HG03520 (cell line): Measurements from ENCODE around the gene VIP.
"Not testable (repeated sequence)": the region's sequence is repeated elsewhere in the genome, so short reads cannot be mapped to it uniquely, and the experiment has no call there.

Experiments
- ATAC-seq: cut with Tn5 transposase; IDR thresholded peaks from one replicate; pipeline ENCODE4 v1.9.1; 2021; ENCODE audit warnings: mild to moderate bottlenecking, moderate library complexity; ENCODE audit not compliant: unreplicated experiment

The VIP gene

DNA sequence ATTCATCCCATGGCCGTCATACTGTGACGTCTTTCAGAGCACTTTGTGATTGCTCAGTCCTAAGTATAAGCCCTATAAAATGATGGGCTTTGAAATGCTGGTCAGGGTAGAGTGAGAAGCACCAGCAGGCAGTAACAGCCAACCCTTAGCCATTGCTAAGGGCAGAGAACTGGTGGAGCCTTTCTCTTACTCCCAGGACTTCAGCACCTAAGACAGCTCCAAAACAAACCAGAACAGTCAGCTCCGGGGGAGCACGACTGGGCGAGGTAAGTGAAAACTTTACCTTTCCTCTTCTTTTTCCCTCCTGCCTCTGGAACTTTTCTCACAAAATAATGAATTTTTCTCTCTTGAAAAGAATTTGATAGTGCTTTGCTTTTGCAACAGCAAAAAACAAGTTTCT, at the start of gene VIP:
Gene VIP, plus strand, starts transcription at position 104 of the 400 bp plus-strand sequence. CDS start 1,381 bp downstream, outside the sequence.
- ATAC-seq = no peak

- no peak for ATAC-seq
Observed at GRCh38 chr6:152701081-152701862, 49.3 kb upstream of the VIP start.

- no peak for ATAC-seq
Observed at GRCh38 chr6:152701863-152702401, 48.7 kb upstream of the VIP start.

GRCh38 chr6:152703750-152704149, 46.8 kb upstream of the VIP start:
- not testable (repeated sequence) for ATAC-seq

- no peak for ATAC-seq
Observed at GRCh38 chr6:152705327-152705726, 45.3 kb upstream of the VIP start.

DNA sequence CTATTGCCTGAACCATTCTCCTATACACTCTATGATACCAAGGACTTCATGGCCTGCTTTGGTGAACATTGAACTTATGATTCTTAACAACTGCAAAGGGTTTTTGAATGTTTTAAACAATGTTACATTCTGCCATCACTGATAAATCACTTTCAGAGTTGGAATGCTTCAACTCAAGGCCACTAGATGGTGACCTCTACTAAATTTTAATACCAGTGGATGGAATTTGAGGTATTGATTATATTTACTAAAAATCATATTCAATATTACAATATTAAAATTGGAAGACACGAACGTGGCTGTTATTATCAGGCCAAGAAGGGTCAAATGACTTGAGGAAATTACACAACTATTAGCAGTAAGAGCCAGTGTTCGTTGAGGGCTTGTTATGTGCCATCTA, 34.3 kb upstream of the VIP start:
- no peak for ATAC-seq

- ATAC-seq = no peak
Observed at GRCh38 chr6:152720974-152721373, 29.6 kb upstream of the VIP start.

DNA sequence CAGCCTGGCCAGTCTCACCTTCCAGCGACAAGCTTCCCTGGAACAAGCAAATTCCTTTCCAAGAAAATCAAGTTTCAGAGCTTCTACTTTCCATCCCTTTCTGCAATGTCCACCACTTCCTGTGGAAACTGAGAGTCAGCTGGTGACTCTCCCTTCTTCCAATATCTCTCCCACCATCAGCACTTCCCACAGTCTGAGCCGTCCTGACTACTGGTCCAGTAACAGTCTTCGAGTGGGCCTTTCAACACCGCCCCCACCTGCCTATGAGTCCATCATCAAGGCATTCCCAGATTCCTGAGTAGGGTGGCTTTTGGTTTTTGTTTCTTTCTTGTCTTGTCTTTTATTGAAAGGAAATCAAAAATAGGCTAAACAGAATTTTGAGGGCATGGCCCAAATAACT, 28.6 kb upstream of the VIP start:
- no peak for ATAC-seq

DNA sequence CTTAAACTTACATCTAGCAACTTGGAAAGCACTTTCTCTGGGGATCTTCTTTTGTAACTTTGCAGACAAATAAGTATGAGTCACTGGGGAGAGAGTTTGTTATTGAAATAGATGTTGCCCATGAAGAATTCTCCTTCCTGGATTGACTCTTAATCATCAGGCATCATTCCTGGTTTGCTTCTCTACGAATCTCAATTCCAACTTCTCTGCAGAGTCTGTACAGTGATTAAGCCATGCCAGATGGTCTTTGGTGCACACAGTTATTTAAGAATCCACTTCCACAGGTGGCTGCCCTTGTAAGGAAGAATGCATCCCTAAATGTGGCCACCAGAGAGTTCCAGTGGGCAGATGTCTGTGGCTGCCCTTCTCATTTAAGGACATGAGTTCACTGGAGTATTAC, 27.2 kb upstream of the VIP start:
- ATAC-seq = no peak

- ATAC-seq = no peak
Observed at GRCh38 chr6:152726313-152726712, 24.3 kb upstream of the VIP start.

GRCh38 chr6:152727507-152727906, 23.1 kb upstream of the VIP start:
- ATAC-seq = no peak

GRCh38 chr6:152734630-152735029, 16.0 kb upstream of the VIP start:
- no peak for ATAC-seq

DNA sequence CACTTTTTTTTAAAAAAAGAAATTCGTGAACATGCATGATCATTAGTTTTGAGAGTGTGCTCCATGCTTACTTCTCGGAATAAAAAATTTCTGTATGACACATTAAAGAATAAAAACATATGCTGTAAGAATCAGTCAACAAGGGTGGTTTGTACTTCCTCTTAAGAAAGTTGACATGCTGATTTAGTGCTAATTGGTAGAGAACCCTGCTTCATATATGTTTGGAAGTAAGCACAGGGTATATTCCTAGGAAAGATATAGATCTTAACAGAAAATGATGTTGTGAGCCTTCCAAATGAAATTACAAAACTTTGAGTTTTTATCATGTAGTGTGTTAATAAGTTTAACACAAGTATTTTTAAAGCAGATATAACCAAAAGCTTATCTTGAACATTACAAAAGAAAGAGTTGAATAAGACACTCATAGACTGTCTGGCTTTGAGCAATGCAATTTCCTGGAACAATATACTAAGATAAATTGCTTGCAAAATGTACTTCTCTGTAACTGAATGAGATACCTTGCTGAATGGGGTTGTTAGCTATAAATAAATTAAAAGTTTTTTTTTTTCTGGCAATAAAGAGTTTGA, 13.8 kb upstream of the VIP start:
- ATAC-seq = no peak

DNA sequence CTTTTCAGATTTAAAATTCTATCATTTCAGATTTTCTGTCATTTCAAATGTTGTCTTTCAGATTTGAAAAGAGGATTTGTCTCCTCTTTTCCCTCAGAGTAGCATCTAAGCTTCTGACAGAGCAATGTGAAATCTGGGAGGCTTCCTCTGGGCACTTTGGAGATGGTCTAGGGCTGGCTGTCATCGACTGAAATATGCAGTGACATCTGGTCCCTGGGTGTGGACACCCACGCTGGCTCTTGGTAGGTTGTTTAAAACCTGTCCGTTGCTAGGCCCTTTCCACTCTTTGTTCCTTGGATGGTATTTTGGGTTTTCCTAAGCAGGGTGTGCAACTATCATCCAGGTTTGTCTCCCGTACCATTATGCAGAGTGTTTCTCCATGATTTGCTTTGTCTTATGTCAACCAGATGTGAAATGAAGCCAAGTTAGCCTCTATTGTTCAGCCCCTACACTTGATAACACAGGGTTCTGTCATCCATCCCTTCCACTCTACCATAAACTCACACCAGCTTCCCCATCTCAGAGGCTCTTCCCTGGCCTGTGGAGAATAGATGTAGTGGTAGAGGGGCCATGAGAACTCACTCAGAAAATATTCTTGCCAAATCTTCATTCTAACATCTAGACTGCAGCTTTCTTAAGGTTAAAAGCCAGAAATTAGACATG, 5.0 kb upstream of the VIP start:
- no peak for ATAC-seq

GRCh38 chr6:152746172-152746553, 4.4 kb upstream of the VIP start:
- no peak for ATAC-seq

DNA sequence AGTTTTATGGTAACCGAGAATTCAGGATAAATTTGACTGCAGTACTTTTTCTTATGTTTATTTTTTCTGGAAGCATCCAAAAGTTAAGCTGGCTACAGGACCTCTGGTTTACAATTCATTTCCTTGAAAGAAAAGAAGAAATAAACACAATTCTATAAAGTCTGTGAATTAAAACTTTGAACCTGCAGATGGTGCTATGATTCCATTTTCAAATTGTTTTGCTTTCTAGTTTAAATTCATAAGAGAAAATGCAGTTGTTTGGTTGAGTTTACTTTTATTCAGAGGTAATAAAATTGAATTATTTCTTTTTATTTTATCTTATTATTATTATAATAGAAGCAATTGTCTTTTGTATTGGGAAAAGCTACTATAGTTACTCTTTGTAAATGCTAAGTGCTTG, 1.8 kb upstream of the VIP start:
- no peak for ATAC-seq

DNA sequence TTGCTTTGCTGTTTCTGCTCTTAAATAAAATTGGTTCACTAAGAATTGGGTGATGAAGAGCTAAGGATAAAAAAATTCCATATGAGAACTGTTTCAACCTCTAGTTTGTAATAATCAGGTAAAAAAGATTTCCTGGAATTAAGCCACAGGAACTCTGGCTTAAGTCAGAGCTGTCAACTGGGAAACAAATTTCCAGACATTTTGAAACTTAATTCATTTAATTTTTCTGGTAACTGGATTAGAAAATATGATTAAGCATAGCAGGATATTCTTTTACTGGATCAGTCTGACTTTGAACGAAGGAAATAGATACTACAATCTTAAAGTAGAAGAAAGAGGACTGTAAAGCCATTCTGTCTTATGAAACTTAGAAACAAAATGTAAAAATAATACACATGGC, 1.3 kb upstream of the VIP start:
- ATAC-seq = no peak

DNA sequence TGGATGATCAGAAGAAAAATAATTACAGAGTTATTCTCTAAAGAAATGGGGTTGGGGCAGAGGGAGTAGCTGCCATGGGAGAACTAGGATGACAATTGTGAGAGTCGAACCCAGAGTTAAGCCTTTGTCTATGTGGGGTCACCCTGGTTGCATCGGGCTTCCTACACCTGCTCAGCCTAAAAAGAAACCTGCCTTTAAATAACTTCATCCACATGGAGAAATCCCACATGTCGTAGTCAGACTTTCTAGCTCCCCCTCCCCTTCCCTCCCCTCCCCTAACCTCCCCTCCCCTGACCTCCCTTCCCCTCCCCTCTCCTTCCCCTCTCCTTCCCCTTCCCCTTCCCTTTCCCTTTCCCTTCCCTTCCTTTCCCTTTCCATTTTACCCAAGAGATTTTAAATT, 14.7 kb downstream of the VIP start:
- ATAC-seq = no peak

- ATAC-seq = no peak
Observed at GRCh38 chr6:152769159-152769558, 18.6 kb downstream of the VIP start.

DNA sequence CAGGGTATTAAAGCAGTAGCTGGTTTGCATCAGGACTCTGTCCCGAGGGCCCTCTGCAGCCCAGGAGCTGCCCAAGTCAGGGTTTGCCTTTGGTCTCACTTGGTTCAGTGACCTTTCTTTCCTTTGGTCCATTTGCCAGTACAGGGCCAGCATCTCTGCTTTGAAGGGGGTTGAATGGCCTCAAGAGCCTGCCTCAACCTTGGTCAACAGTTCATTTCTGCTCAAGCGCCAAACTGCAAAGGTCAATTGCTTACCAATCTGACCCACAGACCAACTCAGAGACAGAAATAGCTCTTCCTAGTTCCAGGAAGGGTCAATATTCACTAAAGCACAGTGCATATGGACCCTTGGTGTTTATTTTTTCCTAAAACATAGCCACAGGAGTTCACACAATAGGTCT, 19.4 kb downstream of the VIP start:
- no peak for ATAC-seq

GRCh38 chr6:152771061-152771687, 20.6 kb downstream of the VIP start:
- no peak for ATAC-seq
